ENCODE results near the gene NANOG.
"Not testable (repeated sequence)": the region's sequence is repeated elsewhere in the genome, so short reads cannot be mapped to it uniquely, and the experiment has no call there.

Gene NANOG

GRCh38 chr12:7806319-7806718 lies 17.1 kb downstream of the NANOG start:
- DNase-seq = not testable (repeated sequence)

GRCh38 chr12:7806863-7807487 lies 17.8 kb downstream of the NANOG start:
- peak; percentile 74 to 76 for DNase-seq

GRCh38 chr12:7825754-7826153 lies 36.6 kb downstream of the NANOG start:
- not testable (repeated sequence) for DNase-seq

GRCh38 chr12:7829737-7830136 lies 40.5 kb downstream of the NANOG start:
- DNase-seq = not testable (repeated sequence)

- peak in 1 of 2 donors; percentile 17 for DNase-seq
Observed at GRCh38 chr12:7832059-7832696, 43.0 kb downstream of the NANOG start.

GRCh38 chr12:7833201-7833600 lies 44.0 kb downstream of the NANOG start:
- not testable (repeated sequence) for DNase-seq

GRCh38 chr12:7833831-7834230 lies 44.6 kb downstream of the NANOG start:
- no peak for DNase-seq

GRCh38 chr12:7834701-7835100 lies 45.5 kb downstream of the NANOG start:
- DNase-seq = no peak

GRCh38 chr12:7835116-7835515 lies 45.9 kb downstream of the NANOG start:
- no peak for DNase-seq

GRCh38 chr12:7835766-7836165 lies 46.6 kb downstream of the NANOG start:
- DNase-seq = no peak

GRCh38 chr12:7837366-7837765 lies 48.2 kb downstream of the NANOG start:
- no peak for DNase-seq

GRCh38 chr12:7839226-7839625 lies 50.0 kb downstream of the NANOG start:
- DNase-seq = not testable (repeated sequence)

GRCh38 chr12:7839848-7840247 lies 50.6 kb downstream of the NANOG start:
- not testable (repeated sequence) for DNase-seq

- not testable (repeated sequence) for DNase-seq
Observed at GRCh38 chr12:7842444-7842843, 53.2 kb downstream of the NANOG start.

- DNase-seq = not testable (repeated sequence)
Observed at GRCh38 chr12:7843149-7843548, 53.9 kb downstream of the NANOG start.

GRCh38 chr12:7843583-7843982 lies 54.4 kb downstream of the NANOG start:
- DNase-seq = not testable (repeated sequence)

GRCh38 chr12:7844116-7844515 lies 54.9 kb downstream of the NANOG start:
- DNase-seq = no peak

GRCh38 chr12:7847226-7848097 lies 58.3 kb downstream of the NANOG start:
- not testable (repeated sequence) for DNase-seq

- DNase-seq = not testable (repeated sequence)
Observed at GRCh38 chr12:7848098-7848422, 58.9 kb downstream of the NANOG start.
